Endometrium (tissue), 2 donors: ENCODE measurements around the gene PROSER2.
"Not testable (repeated sequence)": the region's sequence is repeated elsewhere in the genome, so short reads cannot be mapped to it uniquely, and the experiment has no call there.

Experiments
- FAIRE-seq: peaks from 2 replicates; lab custom pipeline; 2012; peaks lifted over from hg19 to GRCh38; lab: Jason Lieb, UNC
- donor health status: control.
- donor health status: control.

PROSER2 gene

DNA sequence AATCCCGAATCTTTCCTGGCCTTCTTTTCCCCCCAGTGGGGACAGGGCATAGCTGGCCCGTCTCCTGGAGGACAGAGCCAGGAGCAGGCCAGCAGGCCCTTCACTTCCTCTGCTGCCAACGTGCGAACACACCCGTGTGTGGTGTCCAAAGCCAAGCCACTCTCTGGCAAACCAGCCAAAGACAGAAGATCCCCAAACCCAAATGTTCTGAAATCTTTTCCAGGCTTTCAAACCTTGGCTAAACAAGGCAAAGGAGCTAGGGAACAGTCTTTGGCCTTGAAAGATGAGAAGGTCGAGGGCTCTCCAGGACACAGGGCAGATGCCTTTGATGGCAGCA, 63.0 kb downstream of the PROSER2 start:
- FAIRE-seq, result no peak

DNA sequence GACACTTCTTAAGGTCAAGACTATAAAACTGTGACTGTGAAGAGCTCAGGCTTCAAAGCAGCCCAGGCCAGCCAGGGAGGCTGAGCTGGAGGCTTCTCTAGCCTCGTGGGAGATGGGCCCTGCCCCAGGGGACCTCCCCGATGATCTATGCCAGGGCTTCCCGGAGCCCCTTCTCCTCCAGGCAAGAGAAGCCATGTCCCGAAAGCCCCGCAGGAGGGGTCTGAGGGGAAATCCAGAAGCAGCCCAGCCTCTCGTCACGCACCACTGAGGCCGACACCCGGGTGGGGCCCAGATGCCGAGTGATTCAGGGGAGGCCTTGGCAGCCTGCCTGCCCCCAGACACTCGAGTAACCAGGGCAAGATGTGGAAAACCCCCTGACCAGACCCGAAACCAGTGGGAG, 63.7 kb downstream of the PROSER2 start:
- FAIRE-seq, result no peak

DNA sequence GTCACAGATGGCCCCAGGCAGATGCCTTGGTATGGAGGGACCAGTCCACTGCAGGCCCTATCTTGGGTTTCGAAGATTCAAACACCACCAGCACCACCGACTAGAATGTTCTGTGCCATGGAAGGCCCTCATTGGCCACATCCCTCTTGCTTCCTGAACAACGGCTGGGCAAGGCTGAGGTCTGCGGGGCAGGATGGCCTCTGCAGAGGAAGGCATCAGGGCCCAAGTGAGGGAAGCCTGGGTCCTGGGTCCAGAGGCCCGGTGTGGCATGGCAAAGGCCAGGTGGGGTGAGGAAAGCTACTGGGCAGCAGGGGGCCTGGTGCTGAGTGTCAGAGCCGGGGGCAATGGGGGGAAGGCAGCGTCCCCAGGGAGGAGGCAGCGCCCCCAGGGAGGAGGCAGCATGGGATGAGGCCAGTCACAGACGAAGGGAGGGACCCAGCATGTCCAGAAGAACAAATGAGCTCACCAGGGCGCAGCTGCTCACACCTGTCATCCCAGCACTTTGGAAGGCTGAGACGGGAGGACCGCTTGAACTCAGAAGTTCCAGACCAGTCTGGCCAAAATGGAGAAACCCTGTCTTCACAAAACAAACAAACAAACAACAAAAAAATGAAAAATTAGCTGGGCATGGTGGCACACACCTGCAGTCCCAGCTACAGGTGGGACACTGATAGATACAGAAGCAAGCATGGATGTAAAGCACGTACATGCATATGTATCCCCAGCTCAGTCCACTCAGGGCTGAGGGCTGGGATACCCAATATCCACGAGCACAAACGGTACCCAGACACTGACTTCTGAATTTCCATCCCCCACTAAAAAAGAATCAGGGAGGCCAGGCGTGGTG, 64.4 kb downstream of the PROSER2 start:
- no peak for FAIRE-seq

DNA sequence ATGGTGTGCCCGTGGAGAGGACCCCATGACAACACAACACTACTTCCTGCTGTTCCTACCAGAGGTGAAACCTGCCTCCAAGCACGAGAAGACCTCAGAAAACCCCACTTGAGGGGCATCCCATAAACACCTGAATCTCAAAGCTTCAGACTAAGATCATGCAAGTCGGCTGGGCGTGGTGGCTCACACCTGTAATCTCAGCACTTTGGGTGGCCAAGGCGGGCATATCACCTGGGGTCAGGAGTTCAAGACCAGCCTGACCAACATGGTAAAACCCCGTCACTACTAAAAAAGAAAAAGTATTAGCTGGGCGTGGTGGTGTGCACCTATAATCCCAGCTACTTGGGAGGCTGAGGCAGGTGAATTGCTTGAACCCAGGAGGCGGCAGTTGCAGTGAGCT, 66.1 kb downstream of the PROSER2 start:
- FAIRE-seq, result not testable (repeated sequence)

DNA sequence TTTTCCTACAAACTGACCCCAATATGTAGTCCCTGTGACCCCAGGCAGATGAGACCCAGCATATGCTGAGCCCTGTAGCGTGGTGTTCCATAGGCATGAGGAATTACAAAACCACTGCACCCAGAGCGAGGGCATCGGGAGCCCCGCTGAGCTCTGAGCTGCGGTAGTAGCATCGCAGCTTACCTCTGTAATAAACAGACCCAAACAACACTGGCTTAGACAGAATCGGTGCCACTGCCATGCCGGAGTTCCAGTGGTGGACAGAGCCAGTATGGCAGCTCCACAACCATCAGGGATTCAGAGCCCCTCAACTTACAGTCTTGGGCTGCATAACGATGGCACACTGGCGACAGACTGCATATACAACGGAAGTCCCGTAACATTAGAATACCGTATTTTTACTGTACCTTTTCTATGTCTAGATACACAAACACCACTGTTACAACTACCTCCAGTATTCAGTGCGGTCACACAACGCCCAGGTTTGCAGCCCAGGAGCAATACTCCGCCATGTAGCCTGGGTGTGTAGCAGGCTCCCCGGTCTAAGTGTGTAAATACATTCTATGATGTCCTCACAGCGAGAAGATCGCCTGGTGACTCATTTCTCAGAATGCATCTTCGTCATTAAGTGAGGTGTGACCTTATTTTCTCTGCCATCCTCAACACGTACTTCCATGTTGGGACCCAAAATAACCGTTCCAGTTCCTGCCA, 68.8 kb downstream of the PROSER2 start:
- no peak for FAIRE-seq

DNA sequence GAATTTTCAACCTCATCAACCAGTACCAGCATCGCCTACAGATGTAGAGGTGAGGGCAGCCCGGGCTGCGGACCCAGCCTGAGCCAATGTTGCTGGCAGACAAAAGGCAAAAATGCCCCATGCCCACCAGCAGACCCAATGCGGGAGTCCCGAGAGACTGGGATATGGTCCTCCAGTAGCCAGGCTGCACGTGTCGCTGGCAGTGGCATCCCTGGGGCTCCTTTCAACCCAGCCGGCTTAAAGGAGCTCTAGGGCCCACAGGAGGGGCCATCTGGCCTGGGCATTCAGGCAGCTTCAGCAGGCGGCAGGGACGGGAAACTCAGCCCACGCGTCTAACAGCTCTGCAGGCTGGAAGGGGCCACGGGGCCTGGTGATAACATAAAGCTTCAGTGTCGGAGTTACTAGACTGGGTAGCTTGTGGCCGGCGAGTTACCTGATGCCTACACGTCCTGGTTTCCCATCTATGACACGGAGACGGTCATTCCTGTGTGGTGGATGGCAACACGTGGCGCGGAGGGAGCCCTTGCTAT, 70.7 kb downstream of the PROSER2 start:
- FAIRE-seq, result no peak

DNA sequence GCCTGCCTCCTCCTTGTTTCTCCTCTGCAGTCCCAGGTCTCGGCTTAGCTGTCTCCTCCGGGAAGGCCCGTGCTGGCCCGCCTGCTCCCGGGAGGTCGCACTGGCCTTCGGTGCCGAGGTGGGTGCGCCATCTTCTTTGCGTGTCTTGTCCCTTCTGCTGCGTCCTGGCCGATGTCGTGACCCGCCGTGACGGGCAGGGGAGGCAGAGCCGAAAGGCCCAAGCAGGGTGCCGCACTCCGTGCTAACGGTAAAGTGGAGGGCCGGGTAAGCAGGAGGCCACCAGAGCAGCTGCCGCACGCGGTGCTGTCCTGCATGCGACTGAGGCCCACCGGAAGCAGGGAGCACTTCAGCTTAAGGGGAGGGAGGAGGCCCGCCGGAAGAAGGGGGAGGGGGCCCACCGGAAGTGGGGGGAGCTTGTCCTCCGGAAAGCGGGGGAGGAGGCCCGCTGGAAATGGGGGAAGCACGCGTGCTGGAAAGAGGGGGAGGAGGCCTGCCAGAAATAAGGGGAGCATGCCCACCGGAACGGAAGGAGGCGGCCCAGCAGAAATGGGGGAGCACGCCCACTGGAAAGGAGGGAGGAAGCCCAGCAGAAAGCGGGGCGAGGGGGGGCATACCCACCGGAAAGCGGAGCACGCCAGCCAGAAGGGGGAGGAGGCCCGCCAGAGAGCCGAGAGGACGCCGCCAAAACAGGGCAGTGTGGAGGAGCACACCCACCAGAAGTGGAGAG, 71.4 kb downstream of the PROSER2 start:
- FAIRE-seq, result no peak

DNA sequence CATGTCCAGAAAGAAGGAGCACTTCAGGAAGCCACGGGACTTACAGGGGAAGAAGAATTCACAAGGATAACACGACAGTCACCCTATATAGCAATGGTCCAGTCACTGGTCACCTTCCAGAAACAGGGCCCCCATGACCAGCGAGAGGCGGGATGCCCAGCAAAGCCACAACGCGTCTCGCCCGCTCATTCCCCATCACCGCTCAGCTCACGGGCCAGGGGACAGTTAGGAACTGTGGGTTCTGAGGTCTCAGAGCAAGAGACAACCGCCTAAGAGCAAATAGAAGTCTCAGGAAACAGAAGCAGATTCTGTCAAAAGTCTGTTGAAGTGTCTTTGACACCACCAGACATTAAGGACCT, 71.9 kb downstream of the PROSER2 start:
- FAIRE-seq, result no peak

DNA sequence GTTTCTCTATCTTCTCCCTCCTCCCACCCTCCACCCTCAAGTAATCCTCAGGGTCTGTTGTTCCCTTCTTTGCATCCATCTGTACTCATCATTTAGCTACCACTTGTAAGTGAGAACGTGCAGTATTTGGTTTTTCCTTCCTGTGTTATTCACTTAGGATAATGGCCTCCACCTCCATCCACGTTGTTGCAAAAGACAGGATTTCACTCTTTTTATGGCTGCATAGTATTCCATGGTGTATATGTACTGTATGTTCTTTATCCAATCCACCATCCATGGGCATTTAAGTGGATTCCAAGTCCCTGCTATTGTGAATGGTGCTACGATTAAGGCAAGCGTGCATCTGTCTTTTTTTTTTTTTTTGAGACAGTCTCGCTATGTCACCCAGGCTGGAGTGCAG, 72.4 kb downstream of the PROSER2 start:
- FAIRE-seq, result no peak

DNA sequence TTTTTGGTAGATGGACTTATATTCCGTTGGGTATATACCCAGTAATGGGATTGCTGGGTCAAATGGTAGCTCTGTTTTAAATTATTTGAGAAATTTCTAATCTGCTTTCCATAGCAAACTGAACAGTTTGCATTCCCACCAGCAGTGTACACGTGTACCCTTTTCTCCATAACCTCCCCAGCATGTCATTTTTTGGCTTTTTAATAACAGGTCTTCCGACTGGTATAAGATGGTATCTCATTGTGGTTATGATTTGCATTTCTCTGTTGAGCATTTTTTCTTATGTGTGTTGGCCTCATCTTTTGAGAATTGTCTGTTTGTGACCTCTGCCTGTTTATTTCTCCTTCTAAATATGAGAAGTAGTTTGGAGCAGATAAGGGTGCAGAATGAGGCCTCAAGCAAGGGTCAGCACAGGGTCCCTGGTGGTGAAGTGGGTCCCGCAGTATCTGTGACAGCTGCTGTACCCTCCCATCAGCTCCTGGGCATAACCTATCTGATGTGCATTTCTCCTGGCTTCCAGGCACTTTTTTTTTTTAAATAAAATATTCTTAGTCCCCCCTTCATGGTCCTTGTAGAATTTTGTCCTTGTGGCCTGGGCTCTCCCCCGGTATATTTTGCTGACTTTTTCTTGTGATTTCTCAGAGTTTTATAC, 73.5 kb downstream of the PROSER2 start:
- no peak for FAIRE-seq

DNA sequence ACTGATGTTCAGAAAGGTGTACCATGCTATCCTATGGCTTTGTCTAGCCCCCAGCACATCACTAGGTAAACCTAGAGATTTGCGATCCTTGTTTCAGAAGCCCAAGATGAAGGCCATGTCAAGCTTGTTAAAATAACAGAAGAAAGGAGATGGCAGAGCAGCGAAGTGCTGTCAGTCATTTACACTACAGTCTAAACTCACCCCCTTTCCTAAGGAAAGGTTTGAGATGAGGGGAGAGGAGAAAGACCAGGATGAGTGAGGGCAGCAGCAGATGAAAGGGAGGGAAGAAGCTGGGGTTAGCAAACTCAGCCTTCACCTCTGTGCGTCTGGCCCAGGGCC, 74.8 kb downstream of the PROSER2 start:
- FAIRE-seq, result no peak

DNA sequence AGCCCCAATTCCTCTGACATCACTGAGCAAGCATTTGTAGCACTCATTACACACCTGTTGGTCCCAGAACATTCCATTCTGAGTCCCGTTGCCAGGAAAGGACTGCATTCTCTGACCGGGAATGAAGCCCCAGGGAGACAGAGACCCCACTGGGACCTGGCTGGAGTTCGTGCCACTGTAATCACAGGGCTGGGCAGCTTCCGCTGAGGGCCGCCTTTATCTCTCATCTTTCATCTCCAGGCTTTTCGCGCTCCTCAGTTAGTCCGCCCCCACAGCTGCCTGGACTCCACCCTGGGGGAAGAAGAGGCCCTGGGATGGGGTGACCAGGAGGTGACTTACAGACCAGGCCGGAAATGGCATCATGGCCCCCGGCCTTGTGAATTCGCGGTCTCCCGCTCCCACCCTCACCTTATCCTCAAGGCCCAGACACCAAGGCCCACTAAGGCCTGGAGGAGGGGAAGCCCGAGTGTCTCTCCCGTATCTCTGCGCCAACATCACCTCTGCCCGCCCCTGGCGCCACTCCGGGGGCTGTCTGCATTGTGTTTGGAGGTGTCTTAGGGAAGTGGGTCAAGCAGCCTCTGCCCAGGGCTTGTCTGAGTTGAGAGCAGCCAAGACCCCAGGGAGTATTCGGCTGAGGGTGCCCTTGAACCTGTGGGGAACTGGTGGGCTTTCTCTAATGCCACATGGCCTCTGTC, 75.4 kb downstream of the PROSER2 start:
- FAIRE-seq, result no peak

DNA sequence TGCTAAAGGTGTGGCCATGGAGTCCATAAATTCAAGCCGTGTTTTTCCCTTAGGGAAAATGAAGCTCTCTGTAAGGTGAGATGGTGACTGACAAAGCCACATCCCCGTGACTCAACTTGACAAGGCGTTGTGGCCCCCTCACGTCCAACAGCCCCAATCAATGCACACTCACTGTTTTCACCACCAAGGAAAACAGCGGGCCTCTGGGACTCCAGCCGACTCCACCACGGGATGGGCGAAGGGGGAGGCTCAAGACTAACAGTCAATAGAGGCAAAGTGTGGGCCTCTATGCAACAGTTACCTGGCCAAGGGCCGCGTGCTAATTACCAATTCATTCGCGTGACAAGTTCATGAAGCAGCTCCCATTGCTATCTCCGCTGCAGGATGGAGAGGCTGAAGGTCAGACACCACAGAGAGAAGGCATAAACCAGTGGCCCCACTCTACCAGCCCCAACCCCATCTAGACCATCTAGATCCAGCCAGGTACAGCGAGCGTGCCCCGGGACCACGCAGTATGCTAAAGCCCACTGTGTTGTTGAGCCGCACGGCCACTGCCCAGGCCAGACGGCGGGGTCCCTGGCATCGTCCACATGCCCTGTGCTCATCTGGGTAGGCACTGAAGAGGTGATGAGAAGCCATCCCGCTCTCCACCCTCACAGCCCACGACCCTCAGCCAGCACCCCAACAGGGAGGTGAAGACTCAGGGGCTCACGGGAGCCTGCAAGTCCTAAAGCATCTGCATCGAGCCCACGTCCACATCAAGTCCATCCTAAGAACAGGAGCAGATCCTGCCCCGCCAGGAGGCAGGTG, 76.1 kb downstream of the PROSER2 start:
- no peak for FAIRE-seq

DNA sequence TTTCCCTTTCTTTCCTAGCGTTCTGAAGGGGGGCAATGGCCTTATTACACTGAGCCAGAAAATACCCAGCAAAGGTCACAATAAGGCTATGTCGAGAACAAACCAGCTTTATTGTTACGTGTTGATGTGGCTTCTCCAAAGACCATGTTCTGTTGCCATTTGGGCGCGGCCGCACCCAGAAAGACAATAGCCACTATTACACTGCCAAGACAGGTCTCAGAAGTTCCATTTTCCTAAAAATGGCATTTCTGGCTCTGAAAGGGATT, 77.8 kb downstream of the PROSER2 start:
- no peak for FAIRE-seq

DNA sequence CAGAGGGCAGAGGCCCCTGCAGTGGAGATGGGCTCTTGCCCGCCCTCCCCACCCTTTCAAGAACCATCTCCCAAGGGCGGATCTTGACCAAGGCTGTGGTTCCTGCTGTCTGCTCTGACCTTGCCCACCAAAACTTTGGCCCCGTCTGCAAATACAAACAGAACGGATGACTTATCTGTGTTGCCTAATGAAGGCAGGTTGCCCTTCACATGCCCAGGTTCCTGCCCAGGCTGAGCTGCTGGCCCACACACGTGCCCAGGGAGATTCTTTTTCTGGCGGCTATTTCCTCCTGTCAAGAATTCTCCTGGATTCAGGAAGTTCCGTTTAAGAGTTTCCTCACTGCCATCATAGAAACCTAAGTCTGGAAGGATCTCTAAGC, 78.3 kb downstream of the PROSER2 start:
- no peak for FAIRE-seq

DNA sequence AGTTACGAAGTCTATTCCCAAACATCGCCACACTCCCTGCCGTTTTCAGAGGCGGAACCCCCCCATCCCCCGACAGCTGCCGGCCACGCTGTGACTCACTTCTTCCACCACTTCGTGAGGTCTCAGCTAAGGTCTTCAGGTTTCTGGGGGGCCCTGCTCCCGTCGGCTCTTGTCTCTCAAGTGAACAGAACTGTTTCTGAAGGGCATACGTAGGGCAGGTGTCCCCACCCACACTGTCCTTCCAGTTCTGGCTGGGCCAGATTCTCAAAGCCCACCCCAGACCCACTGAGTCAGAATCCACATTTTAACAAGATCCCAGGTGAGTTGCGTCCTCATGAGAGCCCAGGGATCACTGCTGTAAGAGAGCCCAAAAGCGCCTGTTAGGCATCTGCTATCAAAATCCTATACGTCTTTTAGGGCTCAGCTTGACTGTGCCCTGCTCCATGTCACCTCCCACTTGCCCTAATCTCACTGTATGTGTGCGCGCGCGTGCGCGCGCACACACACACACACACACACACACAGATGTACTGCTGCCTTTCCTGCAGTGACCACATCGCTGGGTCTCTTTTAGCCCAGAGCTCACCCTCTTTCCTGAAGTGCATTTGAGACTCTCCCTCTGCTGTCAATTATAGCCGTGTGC, 78.8 kb downstream of the PROSER2 start:
- no peak for FAIRE-seq

DNA sequence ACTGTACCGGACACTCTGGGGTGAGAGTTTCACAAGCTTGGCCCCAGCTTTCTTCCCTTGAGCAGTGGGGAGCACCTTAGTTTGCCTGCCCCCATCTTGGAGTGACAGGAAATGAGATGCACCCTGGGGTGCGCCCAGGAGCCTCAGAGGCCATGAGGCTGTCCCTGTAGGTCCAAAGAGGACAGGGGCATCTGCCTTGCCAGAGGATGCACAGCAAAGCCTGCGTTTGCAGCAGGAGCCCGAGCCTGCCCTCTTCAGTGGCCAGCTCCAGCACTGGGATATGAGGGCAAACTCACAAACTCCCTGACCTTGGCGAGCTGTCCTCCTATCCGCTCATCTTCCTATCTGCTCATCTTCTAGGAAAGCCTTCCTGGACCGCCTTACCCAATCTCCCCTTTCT, 79.5 kb downstream of the PROSER2 start:
- no peak for FAIRE-seq

DNA sequence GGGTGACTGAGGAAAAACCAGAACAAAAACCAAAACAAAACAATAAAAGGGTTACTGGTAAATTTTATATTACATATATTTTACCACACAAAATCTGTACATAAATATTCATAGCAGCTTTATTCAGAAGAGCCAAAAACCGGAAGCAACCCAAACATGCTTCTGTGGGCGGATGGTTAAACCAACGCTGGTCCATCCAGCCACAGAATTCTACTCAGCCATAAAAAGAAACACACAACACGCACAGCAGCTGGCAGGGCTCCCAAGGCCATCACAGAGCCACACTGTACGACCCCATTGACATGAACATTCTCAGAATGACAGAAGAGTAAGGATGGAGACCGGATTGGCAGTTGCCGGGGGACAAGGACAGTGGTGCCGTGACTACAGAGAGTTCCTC, 83.6 kb downstream of the PROSER2 start:
- FAIRE-seq, result no peak

DNA sequence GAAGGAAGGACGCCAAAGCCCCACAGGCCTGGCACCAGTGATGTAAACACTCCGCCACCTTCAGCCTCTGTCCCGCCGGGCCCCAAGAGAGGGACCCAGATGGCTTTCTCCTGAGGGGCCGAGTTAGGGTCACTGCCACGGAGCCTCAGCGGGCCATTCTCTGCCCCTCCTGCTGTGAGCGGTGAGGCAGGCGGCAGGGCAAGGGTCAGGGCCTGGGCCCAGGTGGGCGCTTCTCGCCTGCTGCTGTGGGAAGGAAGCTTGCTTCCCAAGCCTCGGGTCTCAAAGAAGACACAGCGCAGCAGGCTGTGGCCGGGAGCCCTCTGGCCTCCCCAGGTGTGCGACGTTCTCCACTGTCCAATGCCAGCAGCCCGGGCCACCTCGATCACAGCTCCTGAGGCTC, 84.8 kb downstream of the PROSER2 start:
- FAIRE-seq, result no peak

DNA sequence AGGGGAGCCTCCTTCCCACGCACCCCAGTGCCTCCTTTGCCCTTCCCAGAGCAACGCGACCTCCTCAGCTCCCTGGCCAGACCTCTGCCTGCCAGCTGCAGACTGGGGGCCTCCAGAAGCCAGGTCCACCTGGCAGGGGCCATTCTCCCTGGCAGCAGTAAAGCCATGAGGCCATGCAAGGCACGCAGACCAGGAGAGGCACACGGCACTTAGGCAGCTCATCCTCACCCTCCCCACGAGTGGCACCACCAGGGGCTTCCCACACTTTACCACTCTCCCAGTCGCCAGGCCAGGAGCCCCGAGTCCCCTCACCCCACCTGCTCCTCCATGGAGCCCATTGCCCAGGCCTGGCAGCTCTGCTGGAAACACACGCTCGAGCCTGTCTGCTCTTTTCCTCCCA, 85.4 kb downstream of the PROSER2 start:
- no peak for FAIRE-seq

DNA sequence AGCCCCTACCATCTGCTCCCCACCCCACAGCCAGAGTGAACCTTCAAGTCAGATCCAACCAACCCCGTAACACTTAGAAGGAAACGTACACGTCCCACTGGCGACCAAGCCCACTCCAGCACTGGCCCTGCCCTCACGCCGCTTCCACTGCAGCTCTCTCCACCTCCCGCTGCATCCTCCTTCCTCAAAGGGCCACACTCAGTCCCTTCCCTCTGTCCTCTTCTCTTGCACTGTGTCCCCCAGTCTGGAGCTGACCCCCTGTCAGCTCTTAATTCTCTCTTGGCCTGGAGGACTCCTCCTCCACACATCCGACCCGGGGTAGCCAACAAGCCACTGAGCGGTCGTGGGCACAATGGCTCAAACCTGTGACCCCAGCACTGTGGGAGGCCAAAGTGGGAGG, 85.8 kb downstream of the PROSER2 start:
- no peak for FAIRE-seq
